Hematopoietic multipotent progenitor cell treated with erythropoietin and hydrocortisone succinate and interleukin-3 and kit ligand, for 8 days (in vitro differentiated cells): ENCODE data around the gene PDIK1L.

Experiments
- DNase-seq: peaks from one replicate; pipeline ENCODE4 v3.0.0-alpha.2; 2015

Gene PDIK1L

DNA sequence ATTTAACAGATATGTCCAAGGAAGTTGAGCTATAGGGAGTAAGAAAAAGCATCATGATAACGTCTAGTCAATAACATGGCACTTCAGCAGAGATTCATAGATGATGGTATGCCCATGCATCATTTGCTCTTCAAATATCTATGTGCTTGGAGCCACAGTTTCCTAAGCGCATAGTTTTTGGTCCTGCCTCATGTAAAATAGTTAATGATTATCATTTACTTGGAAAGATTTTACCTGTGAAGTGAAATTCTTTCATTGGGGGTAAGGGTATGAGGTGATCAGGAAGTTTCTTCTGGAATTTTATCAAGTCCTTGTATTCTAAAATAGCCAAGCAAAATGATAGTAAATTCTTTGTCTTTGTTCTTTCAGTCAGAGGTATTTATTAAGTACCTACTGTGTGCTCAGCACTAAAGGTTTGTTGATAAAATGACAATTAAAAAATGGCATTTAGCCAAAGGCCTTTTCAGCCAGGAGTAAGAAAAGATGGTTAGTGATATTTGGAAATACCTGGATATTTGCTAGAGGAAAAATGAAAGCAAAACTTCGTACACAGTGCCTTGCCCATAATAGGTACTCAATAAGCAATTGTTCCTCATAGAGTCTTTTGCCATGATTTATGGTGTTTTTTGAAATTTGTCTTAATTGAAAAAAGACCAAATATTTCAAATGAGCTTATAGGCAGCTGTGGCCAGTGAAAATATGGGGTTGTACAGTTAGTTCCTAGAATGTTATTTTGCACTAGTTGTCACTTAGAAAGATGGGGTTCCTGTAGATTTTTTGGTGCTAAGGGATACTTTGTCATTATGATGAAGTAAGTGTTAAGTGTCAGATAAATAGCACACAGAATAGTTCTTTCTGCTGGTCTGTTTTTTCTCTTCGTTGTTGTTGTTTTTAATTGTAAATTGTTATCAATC lies 13.1 kb downstream of the PDIK1L start:
- no peak for DNase-seq

DNA sequence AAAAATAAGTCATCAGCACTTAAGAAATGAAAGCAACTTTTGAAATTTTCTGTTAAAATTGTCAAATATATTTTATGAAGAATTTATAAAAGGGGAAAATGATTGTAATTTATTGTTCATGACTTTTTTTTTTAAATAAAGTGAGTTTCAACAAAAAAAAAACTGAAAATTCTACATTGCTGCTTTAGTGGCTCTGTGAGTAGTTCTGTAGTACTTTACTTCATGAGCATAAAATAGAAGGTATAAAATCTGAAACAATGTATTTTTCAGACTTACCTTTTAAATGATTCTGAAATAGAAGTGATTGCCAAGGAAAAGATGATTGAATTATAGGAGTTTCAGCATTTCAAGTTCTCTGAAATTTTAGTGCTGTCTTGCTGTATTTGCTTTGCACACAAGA lies 13.8 kb downstream of the PDIK1L start:
- DNase-seq, result no peak

DNA sequence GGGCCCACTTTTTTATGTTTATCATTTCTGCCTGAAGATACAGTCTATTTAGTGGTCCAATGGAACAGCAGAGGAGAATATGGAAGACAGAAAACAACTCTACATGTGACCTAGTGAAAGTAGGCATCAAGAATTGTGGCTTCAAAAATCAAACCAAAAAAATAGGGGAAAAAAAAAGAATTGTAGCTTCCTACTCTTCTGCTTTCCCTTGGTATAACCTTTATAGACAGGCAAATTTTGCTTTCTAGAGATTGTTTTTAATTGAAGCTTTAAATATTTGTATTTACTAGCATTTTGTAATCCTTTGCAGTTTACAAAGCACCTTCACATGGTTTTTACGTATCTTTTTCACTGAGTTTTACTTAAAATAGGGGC lies 14.3 kb downstream of the PDIK1L start:
- DNase-seq, result peak; percentile 49

DNA sequence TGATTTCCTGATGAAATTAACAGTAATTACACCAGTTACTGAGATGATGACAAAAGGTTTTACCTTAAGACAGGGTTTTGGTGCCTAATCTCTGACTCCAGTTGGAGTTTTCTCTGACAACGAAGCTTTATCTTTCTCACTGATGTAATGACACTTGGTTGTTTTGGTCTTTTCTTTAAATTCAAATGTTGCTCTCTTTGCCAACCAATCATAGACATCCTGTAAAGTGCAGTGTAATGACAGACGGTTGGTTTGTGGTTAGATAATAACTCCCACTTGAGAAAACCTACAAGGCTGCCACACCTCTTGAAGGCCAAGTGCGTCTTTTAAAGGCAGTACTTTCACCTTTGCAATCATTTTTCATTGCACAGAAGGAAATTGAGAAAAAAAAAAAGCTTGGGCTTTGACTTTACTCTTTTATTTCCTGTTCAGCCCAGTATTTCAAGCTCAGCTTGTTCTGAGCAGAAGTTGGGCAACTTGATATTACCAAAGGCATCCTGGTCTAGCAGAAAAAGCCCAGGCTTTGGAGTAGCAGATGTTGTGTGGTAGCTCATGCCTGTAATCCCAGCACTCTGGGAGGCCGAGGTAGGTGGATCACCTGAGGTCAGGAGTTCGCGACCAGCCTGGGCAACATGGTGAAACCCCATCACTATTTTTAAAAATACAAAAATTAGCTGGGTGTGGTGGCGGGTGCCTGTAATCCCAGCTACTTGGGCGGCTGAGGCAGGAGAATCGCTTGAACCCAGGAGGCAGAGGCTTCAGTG lies 14.9 kb downstream of the PDIK1L start:
- DNase-seq, result peak; percentile 100

DNA sequence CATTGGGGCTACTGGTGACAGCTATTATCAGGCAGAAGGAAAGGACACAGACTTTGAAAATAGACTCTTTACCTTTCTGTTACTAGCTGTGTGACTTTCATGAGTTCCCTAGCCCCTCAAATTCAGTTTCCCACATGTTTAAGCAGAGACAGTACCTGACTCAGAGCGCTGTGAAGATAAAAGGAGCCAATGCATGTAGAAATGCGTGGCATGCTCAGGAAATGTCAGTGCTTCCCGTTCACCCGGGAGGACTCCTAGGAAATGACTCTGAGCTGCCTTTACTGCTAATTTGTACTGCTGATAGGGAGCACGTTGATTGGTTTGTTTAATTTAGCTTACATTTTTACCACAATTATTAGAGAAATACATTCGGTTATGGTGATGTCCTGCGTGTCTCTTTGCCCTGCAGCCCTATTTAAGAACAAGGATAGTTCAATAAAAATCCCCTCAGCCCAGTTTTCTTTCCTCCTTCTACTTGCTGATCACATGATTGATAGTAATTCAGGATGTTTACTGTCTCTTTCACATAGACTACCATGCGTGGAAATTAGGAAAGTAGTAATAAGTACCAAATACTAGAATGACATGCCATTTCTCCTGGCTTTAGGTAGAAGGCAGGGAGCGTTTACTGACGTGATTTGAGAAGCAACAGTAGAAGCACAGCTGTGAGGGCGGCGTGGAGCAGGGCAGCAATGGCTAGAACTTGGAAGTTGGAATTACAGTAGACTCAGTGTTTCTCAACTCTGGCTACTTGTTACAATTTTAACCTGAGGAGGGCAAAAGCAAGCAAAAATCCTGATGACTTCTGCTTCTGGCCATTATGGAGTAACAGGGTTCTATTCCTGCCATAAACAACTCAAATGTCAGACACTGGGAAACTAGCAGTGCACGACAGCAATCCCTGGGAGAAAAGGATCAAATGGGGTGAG lies 15.9 kb downstream of the PDIK1L start:
- DNase-seq, result peak; percentile 67

DNA sequence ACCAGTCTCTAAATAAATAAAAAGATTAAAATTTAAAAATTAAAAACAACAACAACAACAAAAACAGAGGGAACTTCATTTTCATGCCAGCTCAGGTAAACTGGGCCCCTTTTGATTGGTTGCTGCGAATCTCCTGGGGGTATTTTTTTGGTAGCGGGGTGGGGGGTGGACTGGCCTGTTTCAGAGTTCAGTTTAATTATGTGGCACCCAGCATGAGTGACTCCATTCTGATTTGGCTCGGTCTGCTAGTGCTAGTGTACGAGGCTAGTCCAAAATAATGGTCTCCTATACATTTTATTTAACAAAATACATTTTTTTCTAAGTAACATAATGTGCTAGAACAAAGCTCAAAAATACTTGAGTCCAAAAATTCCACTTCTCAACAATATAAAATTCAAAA lies 18.2 kb downstream of the PDIK1L start:
- no peak for DNase-seq

DNA sequence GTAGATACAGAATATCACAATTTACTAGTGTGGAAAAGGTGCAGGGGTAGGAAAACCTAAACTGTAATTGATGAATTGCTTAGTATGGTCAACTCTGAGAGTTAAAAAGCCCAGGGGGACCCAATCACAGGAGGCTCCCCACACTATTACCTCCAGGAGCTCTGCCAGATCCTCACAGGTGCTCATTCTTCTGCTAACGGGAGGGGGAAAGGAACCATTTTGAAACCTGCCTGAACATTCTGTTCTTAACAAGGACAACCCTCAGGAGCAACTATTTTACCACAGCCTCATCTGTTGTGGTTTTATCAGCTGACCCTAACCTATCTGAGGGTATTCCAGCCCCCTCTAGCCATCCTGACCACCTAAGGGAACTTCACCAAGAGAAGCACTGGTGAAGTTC lies 19.1 kb downstream of the PDIK1L start:
- DNase-seq, result no peak

DNA sequence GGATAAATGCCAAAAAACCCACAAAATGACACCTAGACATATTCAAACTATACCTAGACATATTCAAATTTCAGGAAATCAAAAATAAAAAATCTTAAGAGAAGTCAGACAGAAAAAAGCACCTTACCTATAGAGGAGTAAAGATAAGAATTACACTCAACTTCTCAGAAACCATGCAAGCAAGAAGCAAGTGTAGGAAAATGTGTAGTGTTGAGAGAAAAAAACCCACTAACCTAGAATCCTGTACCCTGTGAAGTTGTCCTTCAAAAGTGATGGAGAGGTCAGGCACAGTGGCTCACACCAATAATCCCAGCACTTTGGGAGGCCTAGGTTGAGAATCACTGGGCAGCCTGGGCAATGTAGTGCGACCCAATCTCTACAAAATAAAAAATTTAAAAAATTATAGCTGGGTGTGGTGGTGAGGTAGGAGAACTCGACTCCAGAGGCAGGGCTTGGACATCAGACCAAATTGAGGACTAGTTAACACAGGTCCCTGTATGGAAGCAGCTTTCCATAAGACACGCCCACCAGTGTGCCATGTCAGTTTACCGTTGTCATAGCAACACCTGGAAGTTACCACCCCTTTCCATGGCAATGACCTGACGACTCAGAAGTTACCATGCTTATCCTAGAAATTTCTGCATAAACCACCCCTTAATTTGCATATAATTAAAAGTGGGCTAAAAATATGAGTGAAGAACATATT lies 20.7 kb downstream of the PDIK1L start:
- DNase-seq, result peak; percentile 64

DNA sequence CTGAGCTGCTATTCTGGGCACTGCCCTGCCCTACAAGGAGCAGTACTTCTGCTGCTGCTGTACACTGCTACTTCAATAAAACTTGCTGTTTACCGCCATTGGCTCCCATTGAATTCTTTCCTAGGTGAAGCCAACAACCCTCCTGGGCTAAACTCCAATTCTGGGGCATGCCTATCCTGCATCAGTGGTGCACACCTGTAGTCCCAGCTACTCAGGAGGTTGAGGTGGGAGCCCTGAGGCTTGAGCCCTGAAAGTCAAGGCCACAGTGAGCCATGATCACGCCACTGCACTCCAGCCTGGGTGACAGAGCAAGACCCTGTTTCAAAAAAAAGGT lies 21.2 kb downstream of the PDIK1L start:
- DNase-seq, result no peak

DNA sequence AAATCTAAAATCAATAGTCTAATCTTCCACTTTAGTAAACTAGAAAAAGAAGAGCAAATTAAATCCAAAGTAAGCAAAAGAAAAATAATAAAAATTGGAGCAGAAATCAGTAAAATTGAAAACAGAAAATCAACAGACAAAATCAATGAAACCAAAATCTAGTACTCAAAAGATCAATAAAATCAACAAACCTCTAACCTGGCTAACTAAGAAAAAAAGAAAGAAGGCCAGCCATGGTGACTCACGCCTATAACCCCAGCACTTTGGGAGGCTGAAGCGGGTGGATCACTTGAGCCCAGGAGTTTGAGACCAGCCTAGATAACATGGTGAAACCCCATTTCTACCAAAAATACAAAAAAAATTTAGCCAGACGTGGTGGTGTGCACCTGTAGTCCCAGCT lies 22.8 kb downstream of the PDIK1L start:
- no peak for DNase-seq

DNA sequence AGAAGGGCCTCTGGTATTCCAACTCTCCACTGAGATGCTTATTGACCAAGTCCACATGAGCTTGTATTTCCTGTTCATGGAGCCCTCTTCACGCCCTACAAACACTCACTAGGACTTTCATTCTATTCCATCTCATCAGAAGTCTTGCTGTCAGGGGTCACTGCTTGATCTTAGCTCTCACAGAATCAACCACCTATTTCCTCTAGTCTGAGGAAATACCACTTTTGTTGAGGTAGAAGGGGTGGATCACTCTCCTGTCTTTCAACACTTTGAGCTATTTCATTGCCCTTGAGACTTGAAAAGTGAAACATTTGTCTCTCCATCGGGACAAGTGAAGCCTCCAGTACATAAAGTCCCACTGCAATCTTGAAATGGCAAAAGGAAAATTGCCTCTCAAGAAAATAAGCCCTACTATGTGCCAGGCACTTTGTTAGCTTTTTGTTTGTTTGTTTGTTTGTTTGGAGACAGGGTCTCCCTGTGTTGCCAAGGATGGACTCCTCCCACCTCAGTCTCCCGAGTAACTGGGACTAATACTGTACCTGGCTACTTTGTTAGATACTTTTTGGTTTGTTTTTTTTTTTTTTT lies 27.4 kb downstream of the PDIK1L start:
- DNase-seq, result no peak

DNA sequence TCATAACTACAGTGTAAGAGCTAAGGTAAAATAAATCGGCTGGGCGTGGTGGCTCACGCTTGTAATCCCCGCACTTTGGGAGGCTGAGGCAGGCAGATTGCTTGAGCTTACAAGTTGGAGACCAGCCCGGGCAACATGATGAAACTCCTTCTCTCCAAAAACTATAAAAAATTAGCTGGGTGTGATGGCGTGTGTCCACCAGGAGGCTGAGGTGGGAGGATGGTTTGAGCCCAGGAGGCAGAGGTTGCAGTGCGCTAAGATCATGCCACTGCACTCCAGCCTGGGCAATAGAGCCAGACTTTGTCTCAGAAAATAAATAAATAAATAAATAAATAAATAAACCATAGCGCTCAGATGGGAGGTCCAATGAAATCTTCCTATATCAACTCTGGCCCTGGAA lies 30.5 kb downstream of the PDIK1L start:
- no peak for DNase-seq

DNA sequence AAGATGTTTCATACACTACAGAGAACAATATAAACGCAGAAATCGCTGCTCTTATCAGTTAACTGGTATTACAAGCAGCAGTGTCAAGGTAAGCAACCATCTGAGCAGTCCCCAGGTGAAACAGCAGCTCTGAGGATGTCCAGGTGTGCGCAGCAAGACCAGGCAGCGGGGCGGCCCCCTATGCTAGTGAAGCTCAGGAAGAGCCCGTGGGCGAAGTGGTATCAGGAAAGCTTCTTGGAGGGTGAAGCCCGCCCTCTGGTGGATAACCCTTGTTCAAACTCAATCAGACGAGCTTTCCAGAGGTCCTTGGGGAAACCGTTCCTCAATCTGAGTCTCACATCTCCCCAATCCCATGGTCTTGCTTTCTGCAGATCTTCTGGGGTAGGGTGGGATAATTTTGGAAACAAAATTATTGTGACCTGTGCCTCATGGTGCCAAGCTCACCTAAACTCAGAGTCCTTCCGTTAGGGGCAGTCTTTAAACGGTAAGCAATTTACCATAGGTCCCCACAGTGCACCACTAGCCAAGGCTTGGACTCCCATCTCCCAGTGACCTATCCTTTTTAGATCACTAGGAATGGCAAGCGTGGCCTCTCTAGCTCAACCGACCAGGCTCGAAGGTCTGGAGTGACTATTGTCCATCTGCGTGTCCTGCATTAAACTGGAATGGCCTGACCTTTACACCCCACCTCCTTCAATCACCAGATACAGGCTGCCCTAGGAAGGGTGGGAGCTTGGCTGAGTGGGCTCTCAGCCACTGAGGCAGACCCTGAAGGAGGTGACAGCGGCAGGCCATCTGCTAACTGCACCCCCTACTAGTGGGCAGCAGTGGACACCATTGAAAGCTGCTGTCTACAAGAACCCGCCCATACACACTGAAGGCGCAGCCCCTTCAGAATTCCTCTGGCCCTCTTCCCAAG lies 33.7 kb downstream of the PDIK1L start:
- DNase-seq, result peak; percentile 91

DNA sequence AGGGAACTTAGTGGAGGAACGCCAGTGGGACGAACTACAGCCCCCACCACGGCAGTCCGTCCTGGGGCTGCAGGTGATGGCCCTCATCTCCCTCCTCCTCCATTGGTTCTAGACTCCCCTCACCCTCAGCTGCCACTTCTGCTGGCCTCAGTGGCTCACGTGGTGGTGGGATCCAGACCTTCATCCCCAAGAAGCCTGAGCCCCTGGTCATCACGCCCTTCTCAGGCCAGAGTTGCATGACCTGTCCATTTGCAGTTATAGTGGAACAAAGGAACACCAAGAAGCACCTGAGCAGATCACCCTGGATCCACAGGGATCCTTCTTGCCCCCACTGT lies 34.3 kb downstream of the PDIK1L start:
- DNase-seq, result no peak

DNA sequence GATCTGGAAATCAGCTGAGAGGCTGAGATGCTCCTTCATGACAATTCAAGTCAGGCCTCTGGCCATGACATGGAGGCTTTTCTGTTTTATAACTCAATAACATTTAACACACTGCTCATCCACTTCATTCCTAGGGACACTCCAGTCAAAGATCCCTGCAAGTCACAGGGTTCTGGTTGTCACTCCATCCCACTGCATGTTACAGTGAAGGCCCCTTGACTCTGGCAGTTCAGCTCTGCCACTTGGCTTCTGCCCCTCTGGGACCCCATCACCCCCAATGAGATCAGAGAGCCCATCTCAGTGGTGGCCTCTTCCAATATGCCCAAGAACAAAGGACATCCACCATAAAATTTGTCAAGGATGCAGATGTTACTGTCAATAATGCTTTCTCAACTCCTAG lies 37.3 kb downstream of the PDIK1L start:
- no peak for DNase-seq

DNA sequence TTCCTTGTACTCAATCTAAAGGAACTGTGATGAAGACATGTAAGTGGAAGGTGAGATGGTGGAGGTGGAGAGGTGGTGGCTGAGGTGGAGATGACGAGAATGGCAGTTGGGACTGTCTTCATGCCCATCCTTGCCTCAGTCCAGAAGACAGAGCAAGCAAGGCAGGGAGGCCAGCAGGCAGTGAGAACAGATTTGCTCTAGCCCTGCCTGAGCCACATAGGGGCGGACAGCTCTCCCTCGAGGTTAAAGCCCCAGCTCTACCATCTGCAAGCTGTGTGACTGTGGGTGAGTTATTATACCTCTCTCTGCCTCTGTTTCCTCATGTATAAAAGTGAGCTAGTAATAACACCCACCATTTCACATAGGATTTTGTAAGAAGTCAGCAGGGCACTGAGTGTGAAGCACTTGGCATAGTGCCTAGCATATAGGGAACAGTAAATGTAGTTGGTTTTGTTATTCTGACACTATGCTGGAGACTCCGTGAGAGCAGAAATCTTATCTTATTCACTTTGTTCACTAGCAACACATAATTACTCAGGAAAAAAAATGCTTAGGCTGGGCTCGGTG lies 42.4 kb downstream of the PDIK1L start:
- DNase-seq, result no peak

DNA sequence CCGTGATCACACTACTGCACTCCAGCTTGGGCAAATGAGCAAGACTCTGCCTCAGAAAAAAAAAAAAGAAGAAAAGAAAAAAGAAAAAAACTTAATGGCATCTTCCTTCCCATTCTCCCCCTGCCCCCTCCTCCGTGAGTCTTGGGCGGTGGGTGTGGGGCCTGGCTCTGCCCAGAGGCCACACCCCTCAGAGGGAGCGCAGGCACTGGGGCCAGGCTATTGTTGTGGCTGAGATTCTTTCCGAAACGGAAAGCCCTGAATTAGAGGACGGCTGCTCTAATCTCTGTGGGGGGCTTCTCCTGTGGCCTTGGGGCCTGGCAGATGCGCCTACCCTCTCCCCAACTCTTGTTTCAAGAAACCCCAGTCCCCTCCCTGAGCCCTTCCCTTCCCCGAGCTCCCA lies 43.1 kb downstream of the PDIK1L start:
- no peak for DNase-seq

DNA sequence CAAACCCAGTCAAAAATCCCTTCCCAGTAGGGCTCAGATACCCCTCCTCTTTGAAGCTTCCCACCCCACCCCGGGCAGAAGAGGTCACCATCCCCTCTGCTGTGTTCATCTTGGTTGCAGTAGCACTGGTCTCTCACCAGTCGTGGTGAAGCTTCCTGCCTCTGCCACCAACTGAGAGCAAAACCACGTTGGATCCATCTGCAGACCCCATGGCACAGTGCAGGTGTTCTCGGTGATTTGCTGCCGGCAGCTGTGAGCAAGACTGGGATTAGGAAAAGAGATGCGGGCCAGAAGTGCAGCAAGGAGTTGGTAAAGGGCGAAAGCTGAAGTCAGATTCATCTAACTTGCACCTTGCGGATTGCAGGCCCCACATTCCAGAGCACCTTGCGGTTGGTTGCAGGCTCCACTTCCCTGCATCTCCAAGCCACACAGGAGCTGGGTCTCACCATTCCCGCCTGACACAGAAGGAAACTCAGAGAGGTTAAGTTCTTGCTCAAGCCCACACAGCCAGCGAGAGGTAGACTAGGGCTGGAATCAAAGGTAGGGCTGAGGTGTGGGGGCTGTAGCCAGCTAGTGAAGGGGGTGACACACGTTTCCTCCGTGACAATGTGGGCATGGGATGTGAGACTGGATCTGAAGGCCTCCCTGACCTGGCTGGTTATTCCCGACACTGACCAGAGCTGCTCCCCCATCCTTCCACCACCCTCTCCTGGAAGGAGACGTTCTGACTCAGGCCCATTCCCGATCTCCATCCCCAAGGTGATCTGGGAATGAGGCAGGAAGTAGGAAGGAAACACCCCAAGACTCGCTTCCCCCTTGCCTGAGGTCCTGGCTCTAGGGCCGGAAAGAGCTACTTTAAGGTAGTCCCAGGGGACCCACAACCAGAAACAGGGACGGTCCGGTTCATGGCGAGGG lies 44.0 kb downstream of the PDIK1L start:
- no peak for DNase-seq

DNA sequence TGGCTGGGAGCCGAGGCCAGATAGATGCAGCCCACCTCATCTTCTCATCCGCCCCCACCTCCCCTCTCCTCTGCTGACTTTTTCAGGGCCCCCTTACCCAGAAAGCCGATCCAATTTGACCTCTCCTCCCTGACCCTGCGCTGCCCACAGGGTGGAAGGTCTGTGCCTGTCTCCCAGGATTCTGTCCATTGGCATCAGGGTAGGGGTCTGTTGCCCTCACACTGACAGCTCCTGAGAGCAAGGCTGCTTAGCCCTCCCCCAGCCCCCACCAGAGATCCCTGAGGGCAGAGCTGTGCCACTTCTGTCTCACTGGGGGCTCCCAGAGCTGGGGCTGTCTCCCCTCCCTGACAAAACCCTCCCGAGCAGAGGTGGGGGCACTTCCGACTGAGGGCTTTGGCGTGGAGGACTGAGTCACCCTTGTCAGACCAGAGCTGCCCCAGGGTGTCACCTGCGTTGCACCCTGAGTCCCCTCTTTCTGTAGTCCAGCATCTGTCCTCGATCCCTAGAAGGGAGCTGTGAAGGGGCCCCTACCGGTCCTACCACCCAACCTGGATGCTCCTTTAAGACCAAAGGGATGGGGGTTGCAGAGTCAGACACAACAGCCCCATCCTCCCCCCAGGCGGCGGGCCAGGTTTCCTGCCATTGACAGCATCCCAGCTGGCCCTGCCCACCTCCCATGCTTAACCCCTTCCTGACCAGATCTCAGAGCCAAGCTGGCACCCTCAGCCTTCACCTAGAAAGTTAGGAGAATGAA lies 44.8 kb downstream of the PDIK1L start:
- no peak for DNase-seq
